ENCODE data around the gene MTG1.
"Not testable (repeated sequence)": the region's sequence is repeated elsewhere in the genome, so short reads cannot be mapped to it uniquely, and the experiment has no call there.

The MTG1 gene

DNA sequence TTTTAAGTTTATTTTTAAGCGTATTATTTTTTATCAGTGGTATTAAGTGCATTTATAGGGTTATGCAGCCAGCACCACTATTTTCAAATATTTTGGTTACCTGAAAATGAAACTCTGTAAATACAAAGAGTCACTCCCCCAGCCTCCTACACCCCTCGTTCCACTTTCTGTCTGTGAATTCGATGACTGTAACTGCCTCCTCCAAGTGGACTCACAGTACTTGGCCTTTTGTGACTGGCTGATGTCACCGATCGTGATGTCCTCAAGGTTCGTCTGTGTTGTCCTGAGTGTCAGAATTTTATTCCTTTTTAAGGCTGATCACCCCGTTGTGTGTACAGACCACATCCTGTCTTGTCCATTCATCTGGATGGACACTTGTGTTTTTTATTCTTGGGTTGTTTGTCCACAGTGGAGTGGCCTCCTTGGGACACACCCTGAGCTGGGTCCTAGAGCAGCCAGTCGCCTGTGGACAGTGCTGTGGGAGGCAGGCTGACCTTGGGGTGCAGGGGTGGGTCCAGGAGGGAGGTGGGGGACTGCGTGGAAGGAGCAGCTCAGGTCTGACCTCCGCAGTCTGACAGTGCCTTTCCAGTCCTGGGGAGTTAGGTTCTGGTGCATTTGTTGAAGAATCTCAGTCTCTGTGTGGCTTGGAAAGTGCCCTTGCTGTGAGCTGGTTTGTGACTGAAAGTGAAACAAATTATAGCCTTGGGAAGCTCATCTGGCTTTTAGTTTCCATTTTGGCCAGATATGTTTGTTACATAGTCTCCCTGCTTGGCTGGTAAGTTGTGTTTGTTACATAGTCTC is 6.9 kb downstream of the MTG1 start:
- no peak for DNase-seq (ENCODE audit: low read depth, low spot score)

DNA sequence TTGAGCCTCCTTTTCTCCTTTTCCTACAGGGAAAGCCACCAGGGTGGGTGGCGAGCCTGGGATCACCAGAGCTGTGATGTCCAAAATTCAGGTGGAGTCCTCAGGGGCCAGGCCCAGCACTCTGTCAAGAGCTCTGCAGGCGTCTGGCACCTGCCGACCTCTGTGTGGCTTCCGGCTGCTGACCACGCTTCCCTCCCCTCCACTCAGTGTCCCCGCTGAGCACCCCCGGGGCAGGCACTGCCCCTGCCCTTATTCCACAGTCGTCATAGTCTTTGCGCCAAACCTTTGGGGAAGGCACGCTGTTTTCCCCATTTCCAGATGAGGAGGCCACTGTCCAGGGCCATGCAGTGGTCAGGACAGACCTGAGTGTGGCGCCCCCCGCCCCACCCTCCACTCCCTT is 7.5 kb downstream of the MTG1 start:
- no peak for DNase-seq (ENCODE audit: low read depth, low spot score)

DNA sequence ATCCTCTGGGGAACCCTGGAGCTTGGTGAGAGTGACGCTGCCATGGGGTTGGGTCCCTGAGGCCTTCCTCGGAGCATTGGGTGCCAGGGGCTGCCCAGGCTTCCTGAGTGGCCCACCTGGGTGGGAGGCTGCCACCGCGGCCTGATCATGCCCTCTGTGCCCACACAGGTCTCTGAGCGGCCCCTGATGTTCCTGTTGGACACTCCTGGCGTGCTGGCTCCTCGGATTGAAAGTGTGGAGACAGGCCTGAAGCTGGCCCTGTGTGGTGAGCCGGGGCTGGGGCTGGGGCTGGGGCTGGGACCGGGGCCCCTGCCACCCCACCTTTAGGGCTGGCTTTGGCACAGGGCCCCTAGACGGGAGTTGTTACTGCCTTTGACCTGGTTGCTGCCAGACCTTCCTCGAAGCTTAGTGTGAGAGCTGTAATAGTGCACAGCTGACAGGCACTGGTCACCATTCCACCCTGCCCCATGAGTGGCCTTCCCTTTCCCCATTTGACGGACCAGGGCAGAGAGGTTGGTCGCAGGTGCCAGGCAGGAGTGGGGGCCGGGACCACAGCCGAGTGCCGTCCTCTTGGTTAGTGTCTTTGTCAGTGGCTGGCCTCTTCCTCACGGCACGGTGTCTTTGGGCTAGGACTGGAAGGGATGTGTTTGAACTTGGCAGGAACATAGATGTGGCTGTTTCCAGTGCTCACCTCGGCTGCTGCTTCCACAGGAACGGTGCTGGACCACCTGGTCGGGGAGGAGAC is 8.2 kb downstream of the MTG1 start:
- DNase-seq (ENCODE audit: low read depth, low spot score): no peak

- no peak for DNase-seq (ENCODE audit: low read depth, low spot score)
Observed at GRCh38 chr10:133403359-133403758, 9.4 kb downstream of the MTG1 start.

- DNase-seq (ENCODE audit: low read depth, low spot score): no peak
Observed at GRCh38 chr10:133403784-133404183, 9.8 kb downstream of the MTG1 start.

DNA sequence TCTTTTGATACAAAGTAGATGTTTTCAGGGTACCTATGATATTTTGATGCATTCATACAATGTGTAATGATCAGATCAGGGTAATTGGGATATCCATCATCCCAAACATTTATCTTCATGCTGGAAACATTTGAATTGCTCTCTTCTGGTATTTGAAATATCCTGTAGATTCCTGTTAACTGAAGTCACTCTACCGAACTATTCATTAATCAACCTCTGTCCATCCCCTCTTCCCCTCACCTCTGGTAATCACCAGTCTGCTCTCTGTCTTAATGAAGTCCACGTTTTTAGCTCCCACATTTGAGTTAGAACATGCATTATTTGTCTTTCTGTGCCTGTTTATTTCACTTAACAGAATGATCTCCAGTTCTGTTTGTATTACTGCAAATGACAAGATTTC is 11.3 kb downstream of the MTG1 start:
- no peak for DNase-seq (ENCODE audit: low read depth, low spot score)

DNA sequence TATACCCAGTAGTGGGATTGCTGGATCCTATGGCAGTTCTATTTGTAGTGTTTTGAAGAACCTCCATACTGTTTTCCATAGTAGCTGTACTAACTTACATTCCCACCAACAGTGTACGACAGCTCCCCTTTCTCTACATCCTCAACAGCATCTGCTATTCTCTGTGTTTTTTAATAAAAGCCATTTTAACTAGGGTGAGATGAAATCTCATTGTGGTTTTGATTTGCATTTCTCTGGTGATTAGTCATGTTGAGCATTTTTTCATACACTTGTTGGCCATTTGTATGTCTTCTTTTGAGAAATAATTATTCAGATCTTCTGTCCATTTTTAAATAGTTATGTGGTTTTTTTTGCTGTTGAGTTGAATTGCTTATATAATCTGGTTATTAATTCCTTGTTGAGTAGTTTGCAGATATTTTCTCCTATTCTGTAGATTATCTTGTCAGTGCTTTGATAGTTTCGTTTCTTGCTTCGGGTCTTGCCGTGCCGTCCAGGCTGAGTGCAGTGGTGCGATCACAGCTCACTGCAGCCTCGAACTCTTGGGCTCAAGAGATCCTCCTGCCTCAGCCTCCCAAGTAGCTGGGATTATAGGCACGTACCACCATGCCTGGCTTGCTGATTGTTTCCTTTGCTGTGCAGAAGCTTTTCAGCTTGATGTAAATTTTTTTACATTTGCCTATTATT is 12.0 kb downstream of the MTG1 start:
- no peak for DNase-seq (ENCODE audit: low read depth, low spot score)

GRCh38 chr10:133411523-133412380 is 17.8 kb downstream of the MTG1 start:
- DNase-seq (ENCODE audit: low read depth, low spot score): no peak

DNA sequence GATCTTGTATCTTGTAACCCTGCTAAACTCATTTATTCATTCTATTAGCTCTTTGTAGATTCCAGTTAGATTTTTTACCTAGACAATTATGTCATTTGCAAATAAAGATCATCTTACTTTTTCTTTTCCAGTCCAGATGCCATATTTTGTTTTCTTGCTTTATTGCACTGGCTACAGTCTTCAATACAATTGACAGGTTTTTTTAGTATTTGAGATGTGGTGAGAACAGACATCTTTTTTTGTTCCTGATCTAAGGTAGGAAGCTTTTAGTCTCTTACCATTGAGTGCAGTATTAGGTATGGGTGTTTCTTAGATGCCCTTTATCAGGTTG is 18.4 kb downstream of the MTG1 start:
- no peak for DNase-seq (ENCODE audit: low read depth, low spot score)

- DNase-seq (ENCODE audit: low read depth, low spot score): not testable (repeated sequence)
Observed at GRCh38 chr10:133414401-133414800, 20.4 kb downstream of the MTG1 start.

DNA sequence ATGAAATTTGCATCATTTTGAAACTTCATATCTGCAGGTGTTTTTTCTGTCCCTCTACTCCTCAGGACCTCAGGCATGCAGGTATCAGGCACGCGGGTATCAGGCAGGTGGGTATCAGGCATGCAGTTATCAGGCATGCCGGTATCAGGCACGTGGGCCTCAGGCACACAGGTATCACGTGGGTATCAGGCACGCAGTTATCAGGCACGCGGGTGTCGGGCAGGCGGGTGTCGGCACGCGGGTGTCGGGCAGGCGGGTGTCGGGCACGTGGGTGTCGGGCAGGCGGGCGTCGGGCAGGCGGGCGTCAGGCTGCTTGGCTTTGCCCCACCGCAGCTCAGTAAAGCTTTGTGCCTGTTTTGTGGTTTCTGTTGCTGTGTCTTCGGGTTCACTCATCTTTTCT is 21.8 kb downstream of the MTG1 start:
- no peak for DNase-seq (ENCODE audit: low read depth, low spot score)

DNA sequence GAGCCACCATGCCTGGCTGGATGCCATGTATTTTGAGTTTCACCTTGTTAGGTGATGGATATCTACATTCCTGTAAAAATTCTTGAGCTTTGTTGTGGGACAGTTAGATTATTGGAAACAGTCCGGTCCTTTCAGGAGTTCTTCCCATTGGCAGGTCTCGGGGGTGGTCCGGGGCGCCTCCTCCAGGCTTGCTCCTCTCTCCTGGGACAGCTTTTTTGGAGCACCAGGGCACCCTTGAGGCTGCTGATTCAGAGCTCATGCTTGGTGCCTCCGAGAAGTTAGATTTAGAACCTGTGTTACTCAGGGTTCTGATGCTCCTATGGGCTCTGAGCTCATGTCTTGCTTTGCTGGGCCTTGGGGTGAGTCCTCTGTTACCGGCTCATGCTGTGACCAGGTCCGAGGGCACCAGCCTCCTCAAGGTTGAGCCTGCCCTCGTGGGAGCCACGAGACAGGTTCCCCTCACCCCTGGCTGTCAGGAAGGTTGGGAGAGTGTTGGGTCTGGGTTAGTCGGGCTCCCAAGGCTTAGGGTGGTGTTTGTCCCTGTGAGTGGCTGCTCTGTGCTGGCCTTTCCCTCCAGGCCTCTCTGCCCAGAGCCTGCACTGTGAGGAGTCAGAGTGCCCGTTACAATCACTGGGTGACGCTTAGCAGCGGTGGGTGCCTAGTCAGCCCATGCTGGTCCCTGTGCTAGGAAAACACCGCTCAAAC is 24.5 kb downstream of the MTG1 start:
- DNase-seq (ENCODE audit: low read depth, low spot score): no peak

- DNase-seq (ENCODE audit: low read depth, low spot score): no peak
Observed at GRCh38 chr10:133419211-133419950, 25.4 kb downstream of the MTG1 start.

DNA sequence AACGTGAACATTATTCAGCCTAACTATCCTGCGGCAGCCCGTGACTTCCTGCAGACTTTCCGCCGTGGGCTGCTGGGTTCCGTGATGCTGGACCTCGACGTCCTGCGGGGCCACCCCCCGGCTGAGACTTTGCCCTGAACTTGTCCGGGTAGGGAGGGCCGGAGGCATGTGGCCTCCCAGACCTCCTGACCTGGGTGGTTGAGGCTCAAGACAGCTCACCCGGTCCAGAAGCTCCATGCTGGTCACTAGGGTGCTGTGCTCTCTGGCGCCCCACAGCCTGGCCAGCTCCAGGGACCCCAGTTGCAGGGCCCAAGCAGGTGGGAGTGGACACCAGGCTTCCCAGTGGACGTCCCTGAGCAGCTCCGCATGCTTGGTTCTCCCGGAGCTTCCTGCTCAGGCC is 26.1 kb downstream of the MTG1 start:
- no peak for DNase-seq (ENCODE audit: low read depth, low spot score)

- DNase-seq (ENCODE audit: low read depth, low spot score): no peak
Observed at GRCh38 chr10:133420579-133420978, 26.6 kb downstream of the MTG1 start.

- DNase-seq (ENCODE audit: low read depth, low spot score): no peak
Observed at GRCh38 chr10:133421336-133422222, 27.6 kb downstream of the MTG1 start.

DNA sequence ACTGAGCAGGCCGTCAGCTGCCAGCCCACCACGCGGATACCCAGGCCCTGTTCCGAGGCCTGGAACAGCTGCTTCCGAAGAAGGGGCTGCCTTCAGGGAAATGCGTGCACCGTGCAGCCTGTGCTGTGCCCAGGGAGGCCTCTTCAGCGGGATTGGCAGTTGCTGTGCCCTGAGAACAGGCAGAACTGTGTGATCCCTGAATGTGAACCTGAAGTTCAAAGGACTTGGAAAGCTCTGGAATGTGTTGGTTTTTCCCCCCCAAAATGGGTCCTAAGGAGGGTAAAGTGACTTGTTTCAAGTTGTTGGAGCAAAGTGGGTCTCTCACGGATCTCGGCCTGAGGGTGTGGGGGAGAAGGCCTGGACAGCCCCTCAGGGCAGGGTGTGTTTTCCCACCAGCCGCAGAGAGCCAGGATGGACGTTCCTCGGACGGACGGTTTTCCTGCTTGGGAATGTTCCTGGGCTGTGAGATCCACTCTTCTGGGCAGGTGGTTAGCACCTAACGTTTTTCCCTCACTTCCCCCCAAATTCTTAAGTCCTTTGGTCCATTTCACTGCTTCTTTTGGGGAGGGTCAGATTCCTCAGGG is 28.4 kb downstream of the MTG1 start:
- DNase-seq (ENCODE audit: low read depth, low spot score): no peak

GRCh38 chr10:133422807-133423771 is 29.1 kb downstream of the MTG1 start:
- no peak for DNase-seq (ENCODE audit: low read depth, low spot score)
